Measurements from ENCODE around the gene ADAM8.

Gene ADAM8

GRCh38 chr10:133282846-133283390 lies 6.2 kb upstream of the ADAM8 start:
- DNase-seq (ENCODE audit: extremely low read depth in 1 of 2, low read depth in 1 of 2) = no peak

DNA sequence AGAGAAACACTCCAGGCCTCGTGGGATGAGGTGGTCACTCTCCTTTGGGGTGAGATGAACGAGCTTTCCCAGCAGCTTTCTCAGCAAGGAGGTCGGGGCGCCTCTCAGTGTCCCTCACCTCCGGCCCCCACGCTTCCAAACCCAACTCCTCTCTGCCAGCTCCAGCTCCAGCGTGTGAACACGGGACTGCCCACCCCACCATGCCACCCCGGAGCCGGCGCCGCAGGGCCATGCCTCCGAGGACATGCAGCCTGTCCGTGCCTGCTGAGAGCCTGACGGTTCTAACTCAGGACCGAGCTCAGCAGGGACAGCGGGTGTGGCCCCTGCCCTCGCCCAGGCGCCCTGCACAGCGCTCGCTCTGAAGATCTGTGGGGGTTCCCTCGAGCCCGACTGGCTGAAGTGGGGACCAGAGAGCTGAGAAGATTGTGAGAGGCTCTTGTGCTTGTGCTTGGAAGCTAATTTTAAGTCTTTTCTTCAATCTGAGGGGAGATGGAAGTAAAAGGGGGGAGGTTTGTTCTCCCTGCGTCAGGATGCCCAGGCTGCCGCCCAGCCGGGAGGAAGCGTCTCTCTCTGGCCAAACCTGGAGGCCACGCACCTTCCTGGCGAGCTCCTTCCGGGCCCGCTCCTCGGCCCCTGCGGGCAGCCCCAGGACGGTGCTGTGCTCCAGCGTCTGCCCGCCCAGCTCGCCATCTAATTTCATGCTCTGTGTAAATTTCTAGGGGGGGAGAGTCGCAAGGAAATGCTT lies 5.1 kb upstream of the ADAM8 start:
- no peak for DNase-seq (ENCODE audit: extremely low read depth in 1 of 2, low read depth in 1 of 2)

GRCh38 chr10:133281084-133281483 lies 4.4 kb upstream of the ADAM8 start:
- no peak for DNase-seq (ENCODE audit: extremely low read depth in 1 of 2, low read depth in 1 of 2)

DNA sequence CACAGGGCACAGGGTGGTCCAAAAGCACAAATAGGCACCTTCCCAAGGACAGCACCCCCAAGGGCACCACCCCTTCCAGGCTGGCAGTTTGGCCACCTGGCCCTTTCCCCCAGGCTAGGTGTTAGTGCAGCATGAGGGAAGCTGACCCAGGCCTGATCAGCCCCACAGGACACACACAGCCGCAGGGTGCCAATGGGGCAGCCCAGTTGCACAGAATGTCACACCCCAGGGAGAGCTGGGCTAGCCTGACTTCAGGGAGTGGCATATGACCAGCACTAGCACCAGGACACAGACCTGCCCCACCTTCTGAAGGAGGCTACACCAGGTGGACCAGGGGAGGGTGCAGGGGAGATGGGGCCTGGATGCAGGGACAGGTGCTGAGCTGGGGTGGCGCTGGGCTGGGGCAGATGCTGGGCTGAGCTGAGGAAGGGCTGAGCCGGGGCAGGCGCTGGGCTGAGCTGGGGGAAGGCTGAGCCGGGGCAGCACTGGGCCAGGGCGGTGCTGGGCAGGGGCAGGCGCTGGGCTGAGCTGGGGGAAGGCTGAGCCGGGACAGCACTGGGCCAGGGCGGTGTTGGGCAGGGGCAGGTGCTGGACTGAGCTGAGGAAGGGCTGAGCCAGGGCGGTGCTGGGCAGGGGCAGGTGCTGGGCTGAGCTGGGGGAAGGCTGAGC lies 3.9 kb upstream of the ADAM8 start:
- DNase-seq (ENCODE audit: extremely low read depth in 1 of 2, low read depth in 1 of 2) = no peak

- no peak for DNase-seq (ENCODE audit: extremely low read depth in 1 of 2, low read depth in 1 of 2)
Observed at GRCh38 chr10:133279326-133280226, 2.9 kb upstream of the ADAM8 start.

DNA sequence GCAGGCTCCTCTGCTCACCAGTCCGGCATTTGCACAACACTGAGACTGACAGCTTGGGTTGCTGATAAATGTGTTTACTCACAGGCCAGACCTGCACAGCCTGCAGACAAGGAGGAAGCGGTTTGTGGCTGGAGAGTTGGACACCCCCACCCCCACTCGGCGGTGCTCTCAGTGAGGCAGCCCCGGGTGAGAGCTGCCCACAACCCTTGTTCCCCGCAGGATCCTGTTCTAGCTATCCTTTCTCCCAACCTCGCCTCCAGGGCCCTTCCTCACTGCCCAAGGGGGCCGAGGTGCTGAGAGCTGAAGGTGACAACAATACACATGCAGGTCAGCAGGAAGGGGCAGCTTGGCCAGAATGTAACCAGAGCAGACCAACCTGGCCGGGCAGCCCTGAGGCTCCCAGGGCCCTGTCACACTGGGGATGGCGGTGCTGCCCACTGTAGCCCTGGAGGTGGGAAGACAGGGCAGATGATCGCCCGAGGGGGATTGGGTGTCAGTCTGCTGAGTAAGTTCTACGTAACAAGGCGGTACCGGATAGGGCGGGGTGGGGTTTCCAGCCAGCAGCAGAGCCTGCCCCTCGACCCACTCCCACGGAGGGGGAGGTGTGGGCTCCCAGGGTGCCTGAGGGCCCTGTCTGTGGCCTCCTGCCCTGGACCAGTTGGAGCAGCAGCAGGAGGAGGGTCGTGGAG lies 2.1 kb upstream of the ADAM8 start:
- peak in 1 of 2 donors; percentile 48 for DNase-seq (ENCODE audit: extremely low read depth in 1 of 2, low read depth in 1 of 2)

DNA sequence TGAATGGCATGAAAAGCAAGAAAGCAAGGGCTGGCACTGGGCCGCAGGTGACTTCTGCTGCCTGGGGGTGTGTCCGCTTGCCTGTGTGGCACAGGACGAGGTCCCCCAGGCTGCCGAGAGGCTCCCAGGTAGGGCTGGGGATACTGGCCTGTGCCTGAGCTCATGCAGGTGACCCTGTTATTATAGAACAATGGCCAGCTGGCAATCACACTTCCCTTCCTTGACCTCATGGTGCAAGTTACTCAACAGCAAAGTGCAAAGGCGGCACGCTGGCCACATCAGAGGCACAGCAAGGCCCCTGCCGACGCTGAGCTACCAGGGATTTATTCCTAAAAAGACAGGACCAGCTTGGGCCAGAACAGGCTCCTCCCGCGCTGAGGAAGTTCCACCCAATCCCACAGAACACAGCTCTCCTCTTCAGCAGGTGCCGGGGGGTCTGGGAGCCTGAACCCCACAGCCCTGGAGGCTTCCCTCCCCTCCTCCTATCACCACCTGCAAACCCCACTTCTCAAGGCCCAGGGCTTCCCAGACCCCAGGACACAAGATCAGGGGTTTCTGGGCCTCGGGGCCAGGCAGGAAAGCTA lies 1.4 kb upstream of the ADAM8 start:
- no peak for DNase-seq (ENCODE audit: extremely low read depth in 1 of 2, low read depth in 1 of 2)

DNA sequence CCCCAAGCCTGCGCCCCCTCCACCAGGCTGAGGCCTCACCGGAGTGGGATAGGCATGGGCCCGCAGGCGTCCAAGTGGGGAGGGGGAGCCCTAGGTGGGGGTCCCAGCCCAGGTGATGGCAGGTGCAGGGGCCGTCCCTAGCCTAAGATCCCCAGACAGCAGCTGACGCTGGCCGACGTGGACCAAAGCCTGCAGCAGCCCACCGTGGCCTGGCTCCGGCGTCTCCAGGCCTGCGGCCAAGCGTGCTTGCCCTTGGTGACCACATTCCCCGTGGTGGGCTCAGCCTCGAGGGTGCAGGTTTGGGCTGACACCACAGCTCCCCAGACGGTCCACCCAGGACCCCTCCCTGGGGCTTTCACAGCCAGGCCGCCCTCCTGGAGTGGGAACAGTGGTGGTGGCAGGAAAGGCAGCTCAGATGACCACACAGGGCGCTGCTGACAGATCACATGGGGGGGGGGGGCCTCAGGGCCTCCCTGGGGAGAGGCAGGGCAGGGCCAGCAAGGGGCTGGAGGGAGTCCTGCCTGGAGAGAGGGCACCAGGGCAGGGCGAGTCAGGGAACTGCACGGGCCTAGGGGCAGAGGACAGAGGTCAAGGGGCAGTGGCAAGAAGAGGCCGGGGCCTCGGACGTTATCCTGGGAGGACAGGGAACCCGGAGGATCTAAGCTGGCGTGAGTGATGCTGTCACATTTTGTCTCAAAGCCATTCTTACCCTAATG lies 767 bp upstream of the ADAM8 start:
- DNase-seq (ENCODE audit: extremely low read depth in 1 of 2, low read depth in 1 of 2) = no peak

DNA sequence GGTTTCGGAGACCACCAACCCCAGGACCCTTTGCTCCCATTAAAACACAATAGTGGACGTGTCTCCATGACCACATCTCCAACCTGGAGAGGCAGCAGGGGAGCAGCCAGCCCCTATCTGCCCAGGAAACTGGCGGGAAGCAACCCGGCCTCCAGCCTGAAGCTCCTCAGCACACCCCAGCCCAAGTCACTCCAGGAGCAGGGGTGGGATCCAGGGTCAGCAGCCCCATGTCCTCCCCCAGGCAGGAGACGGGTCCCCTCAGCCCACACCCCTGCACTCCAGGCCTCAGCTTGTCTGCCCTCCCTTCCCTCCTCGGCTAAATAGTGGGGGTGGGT lies 601 bp downstream of the ADAM8 start:
- DNase-seq (ENCODE audit: extremely low read depth in 1 of 2, low read depth in 1 of 2) = no peak

- DNase-seq (ENCODE audit: extremely low read depth in 1 of 2, low read depth in 1 of 2) = peak in 1 of 2 donors; percentile 42
Observed at GRCh38 chr10:133275684-133276092, 980 bp downstream of the ADAM8 start.

- peak; percentile 56 to 58 for DNase-seq (ENCODE audit: extremely low read depth in 1 of 2, low read depth in 1 of 2)
Observed at GRCh38 chr10:133274751-133275683, 1.7 kb downstream of the ADAM8 start.

DNA sequence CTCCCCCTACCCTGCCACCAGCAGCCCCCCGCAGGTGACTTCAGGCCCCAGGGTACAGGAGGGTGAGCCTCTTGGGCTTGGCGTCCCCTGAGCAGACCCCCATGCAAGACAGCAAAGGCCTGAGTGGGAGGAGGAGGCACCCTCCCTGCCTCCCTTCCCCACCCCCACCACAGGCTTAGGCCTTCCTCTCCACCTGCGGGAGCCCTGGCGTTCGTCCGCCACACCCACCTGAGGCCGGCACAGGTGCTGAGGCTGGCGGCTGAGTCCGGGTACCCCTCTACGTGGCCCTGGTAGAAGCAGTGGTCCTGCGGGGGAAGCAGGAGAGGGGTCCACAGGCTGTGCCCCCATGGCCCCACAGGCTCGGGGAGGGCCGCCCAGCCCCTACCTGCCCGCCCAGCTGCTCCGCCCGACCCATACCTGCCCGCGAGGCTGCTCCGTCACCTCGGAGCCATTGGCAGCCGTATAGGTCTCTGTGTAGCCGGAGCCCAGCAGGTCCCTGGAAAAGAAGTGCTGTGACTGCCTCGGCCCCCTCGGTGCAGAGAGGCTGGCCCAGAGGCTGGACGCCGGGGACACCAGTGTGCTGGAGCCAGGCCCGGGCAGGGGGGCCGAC lies 3.0 kb downstream of the ADAM8 start:
- no peak for DNase-seq (ENCODE audit: extremely low read depth in 1 of 2, low read depth in 1 of 2)

GRCh38 chr10:133272964-133273420 lies 3.7 kb downstream of the ADAM8 start:
- DNase-seq (ENCODE audit: extremely low read depth in 1 of 2, low read depth in 1 of 2) = no peak

DNA sequence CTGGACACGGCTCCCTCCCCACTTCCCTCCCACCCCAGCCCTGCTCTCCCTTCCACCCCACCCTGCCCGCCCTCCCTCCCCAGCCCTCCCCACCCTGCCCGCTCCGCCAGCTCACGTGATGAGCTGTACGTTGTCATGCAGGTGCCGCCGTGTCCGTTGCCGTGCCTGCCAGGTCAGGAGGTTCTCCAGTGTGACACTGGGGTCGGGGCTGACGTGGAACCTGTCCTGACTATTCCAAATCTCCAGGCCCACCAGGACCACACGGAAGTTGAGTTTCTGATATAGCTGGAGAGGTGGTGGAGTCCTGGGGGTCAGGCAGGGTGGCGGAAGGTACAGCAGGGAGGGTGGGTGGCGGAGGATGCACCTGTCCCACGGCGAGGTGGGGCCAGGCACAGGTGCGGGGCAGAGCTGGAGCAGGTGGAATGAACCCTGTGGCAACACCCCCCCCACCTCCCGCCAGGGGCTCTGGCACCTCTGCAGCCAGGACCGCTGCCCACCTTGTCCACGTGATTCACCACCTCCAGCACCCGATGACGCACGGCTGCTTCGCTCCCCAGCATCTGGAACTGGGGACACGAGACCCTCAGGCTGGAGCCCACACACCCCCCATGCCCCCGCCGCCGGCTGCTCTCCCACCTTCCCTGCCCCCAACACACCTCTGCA lies 4.2 kb downstream of the ADAM8 start:
- no peak for DNase-seq (ENCODE audit: extremely low read depth in 1 of 2, low read depth in 1 of 2)

DNA sequence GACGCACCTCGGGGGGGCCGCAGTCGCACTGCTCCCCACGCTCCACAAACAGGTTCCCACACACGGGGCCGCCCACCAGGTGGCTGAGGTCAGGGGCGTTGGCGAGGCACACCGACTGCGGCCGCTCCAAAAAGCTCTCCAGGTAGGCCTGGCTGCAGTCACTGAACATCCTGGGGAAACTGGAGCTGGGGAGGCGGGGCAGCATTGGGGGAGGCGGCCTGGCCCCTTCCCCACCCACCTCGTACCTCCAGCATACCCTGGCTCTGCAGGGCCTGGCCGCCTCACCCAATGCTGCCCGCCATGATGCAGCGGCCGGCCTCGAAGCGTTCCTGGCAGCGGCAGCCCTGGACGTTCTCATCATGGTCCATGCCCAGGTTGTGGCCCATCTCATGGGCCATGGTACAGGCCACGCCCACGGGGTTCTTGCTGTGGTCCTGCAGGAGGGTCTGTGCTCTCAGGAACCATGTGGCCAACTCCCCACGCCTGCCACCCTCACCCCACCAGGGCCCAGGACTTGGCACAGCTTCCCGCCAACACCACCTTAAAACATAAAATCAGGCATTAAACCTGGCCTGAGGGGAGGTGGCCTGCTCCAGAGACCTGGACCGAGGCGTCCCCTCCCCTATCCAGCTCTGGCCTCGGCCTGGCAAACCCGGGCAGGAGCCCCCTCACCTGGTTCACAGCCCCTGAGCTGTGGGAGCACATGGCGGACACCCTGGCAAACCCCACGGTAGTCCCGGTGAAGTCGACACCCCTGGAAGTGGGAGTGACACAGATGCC lies 5.0 kb downstream of the ADAM8 start:
- DNase-seq (ENCODE audit: extremely low read depth in 1 of 2, low read depth in 1 of 2) = no peak

DNA sequence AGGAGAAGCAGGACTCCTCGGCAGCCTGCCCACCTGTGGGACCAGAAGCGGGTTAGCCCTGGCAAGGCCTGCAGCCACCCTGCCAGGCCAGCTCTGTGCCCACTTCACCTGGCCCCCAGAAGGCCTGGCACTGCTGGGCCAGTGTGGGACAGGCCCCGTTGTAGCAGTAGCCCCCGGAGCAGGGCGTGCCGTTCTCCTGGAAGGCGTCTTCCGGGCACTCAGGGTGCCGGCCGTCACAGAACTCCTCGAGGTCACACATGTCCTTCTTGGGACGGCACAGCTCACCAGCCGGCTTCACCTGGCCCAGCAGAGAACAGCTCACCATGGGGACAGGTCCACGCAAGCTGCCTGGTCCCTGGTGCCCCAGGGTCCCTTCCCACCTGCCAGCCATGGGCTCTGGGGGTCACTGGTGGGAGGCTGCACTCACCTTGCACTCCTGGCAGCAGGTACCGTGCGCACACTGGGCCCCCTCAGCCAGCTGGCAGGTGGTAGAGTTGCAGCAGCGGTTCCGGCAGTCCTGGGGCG lies 5.8 kb downstream of the ADAM8 start:
- no peak for DNase-seq (ENCODE audit: extremely low read depth in 1 of 2, low read depth in 1 of 2)

DNA sequence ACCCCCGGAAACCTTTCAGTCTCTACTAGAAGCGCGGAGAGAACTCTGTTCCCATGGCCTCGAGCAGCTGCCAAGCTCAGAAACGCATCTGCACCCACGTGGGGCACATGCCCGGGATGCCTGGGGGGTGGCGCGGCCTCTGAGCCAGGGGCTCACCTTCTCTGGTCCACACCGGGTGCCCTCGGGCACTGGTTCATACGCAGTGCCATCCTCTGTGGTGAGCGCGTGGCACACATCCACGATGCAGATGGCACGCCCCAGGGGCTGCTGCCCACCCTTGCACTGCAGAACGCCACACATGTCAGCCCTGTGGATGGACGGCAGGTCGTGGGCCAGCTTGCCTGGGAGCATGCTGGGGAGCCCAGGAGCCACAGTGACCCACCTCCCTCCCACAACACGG lies 6.5 kb downstream of the ADAM8 start:
- no peak for DNase-seq (ENCODE audit: extremely low read depth in 1 of 2, low read depth in 1 of 2)

Data from activated CD8-positive, alpha-beta memory T cell treated with anti-CD3 and anti-CD28 coated beads for 1 hour (primary cell).